Measurements from ENCODE around the gene ANKRD11. TPM values are rescaled to one million over a fixed set of nuclear protein-coding genes. Genes with fewer than 3 reads are reported as not detected.
A peak's percentile ranks its signal among the peaks of the same experiment; 100 is the strongest.
"Not testable (repeated sequence)": the region's sequence is repeated elsewhere in the genome, so short reads cannot be mapped to it uniquely, and the experiment has no call there.

The ANKRD11 gene
- total RNA-seq, 1 donor from 2014 or later: 209 TPM

DNA sequence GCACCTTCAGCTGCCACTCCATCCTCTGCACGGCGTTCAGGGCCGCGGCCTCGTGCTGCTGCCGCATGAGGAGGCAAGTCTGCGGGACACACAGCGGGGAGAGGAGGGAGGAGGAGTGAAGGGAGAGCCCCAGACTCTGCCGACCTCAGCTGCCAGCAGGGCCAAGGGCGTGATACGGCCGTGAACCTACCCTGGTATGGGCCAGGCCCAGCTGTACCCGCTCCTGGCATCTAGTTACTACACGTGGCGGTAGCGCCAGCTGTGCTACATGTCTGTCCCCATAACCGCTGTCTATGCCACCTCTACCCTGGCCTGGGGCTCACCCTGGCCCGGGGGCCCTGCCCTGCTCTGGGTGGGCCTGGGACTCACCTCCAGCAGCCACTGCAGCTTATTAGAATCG is 221.8 kb downstream of the ANKRD11 start:
- no peaks in the 10 kb centered on the region for H3K27me3 Mint-ChIP-seq (ENCODE audit: unreplicated experiment)
- H3K36me3 Mint-ChIP-seq (ENCODE audit: unreplicated experiment): peaks cover 37% of the 10 kb centered on the region
- no peaks in the 10 kb centered on the region for H3K9me3 Mint-ChIP-seq (ENCODE audit: unreplicated experiment)
- peaks cover 9% of the 10 kb centered on the region for H3K4me1 Mint-ChIP-seq (ENCODE audit: unreplicated experiment)
- peak overlapping the region; percentile 41 for H3K27ac Mint-ChIP-seq (ENCODE audit: unreplicated experiment)
- no peak for DNase-seq (ENCODE audit: extremely low spot score, unreplicated experiment)
- TF ChIP-seq, protein P1, sequence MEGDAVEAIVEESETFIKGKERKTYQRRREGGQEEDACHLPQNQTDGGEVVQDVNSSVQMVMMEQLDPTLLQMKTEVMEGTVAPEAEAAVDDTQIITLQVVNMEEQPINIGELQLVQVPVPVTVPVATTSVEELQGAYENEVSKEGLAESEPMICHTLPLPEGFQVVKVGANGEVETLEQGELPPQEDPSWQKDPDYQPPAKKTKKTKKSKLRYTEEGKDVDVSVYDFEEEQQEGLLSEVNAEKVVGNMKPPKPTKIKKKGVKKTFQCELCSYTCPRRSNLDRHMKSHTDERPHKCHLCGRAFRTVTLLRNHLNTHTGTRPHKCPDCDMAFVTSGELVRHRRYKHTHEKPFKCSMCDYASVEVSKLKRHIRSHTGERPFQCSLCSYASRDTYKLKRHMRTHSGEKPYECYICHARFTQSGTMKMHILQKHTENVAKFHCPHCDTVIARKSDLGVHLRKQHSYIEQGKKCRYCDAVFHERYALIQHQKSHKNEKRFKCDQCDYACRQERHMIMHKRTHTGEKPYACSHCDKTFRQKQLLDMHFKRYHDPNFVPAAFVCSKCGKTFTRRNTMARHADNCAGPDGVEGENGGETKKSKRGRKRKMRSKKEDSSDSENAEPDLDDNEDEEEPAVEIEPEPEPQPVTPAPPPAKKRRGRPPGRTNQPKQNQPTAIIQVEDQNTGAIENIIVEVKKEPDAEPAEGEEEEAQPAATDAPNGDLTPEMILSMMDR (IDR thresholded peaks at IDR 0.05): no peak
- no peak overlapping the region for H3K4me3 Mint-ChIP-seq (ENCODE audit: unreplicated experiment)

GRCh38 chr16:89267746-89268145 is 222.6 kb downstream of the ANKRD11 start:
- H3K4me3 Mint-ChIP-seq (ENCODE audit: unreplicated experiment); DNase-seq (ENCODE audit: extremely low spot score, unreplicated experiment); H3K27me3 Mint-ChIP-seq (ENCODE audit: unreplicated experiment); H3K4me1 Mint-ChIP-seq (ENCODE audit: unreplicated experiment); H3K27ac Mint-ChIP-seq (ENCODE audit: unreplicated experiment); H3K9me3 Mint-ChIP-seq (ENCODE audit: unreplicated experiment): not testable (repeated sequence)
- H3K36me3 Mint-ChIP-seq (ENCODE audit: unreplicated experiment): peaks cover 29% of the 10 kb centered on the region

DNA sequence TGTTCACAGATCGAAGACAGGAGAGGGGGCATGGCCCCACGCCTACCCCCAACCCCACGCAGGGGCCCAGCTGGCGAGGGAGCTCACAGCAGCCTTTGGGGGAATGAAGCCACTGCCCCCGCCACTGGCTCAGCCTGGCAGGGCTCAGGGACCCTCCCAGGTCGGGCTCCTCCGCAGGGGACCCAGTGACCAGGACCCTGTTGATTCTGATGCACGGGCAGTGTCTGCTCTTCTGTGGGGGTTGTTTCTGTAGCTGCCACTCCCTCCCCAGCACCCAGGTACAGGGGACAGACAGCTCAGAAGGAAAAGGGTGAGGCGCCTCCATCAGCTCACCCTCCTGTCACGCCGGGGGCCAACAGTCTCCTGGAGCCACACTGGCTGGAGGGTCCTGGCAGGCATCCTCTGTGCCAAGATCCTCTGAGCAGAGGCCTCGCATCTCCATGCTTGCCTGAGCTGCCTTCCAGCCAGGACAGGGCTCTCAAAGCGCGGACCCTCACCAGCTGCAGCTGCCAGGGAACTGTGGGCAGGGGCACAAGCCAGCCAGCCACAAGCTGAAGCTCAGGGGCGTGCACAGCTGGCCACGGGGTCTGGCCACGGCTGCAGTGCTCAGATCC is 223.7 kb downstream of the ANKRD11 start:
- no peak for DNase-seq (ENCODE audit: extremely low spot score, unreplicated experiment)
- Mint-ChIP-seq H3K27me3 (ENCODE audit: unreplicated experiment) (no peaks in the 10 kb centered on the region), H3K27ac (ENCODE audit: unreplicated experiment) (no peak overlapping the region), H3K9me3 (ENCODE audit: unreplicated experiment) (no peaks in the 10 kb centered on the region), H3K4me1 (ENCODE audit: unreplicated experiment) (peaks cover 9% of the 10 kb centered on the region), H3K4me3 (ENCODE audit: unreplicated experiment) (no peak overlapping the region), H3K36me3 (ENCODE audit: unreplicated experiment) (peaks cover 19% of the 10 kb centered on the region)
- TF ChIP-seq, protein P1 (IDR thresholded peaks at IDR 0.05): no peak

DNA sequence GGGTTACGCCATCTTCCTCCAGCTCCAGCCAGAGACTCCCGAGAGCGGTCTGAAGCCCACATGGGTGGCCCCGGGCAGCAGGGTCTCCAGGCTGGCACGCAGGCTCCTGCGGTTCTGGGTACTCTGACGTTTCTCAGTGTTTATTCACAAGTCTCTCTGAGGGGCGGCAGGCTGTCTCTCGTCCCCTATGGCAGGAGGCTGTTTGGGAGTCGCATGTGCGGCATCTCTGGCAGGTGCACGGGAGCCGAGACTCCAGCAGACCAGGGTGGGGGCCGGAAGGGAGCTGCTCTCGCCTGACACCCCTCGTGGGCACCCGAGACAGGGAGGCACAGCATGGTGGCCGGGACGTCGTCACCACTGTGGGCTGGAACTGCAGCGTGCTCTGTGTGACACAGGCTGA is 224.7 kb downstream of the ANKRD11 start:
- Mint-ChIP-seq H3K27ac (ENCODE audit: unreplicated experiment) (no peak overlapping the region), H3K4me3 (ENCODE audit: unreplicated experiment) (no peak overlapping the region), H3K9me3 (ENCODE audit: unreplicated experiment) (no peaks in the 10 kb centered on the region), H3K4me1 (ENCODE audit: unreplicated experiment) (peaks cover 11% of the 10 kb centered on the region), H3K36me3 (ENCODE audit: unreplicated experiment) (peaks cover 17% of the 10 kb centered on the region), H3K27me3 (ENCODE audit: unreplicated experiment) (no peaks in the 10 kb centered on the region)
- no peak for DNase-seq (ENCODE audit: extremely low spot score, unreplicated experiment)
- TF ChIP-seq, protein P1 (IDR thresholded peaks at IDR 0.05): no peak

GRCh38 chr16:89264800-89265550 is 225.4 kb downstream of the ANKRD11 start:
- Mint-ChIP-seq H3K27me3 (ENCODE audit: unreplicated experiment) (no peaks in the 10 kb centered on the region), H3K9me3 (ENCODE audit: unreplicated experiment) (no peaks in the 10 kb centered on the region), H3K27ac (ENCODE audit: unreplicated experiment) (no peak overlapping the region), H3K4me1 (ENCODE audit: unreplicated experiment) (peaks cover 11% of the 10 kb centered on the region), H3K4me3 (ENCODE audit: unreplicated experiment) (no peak overlapping the region), H3K36me3 (ENCODE audit: unreplicated experiment) (peaks cover 16% of the 10 kb centered on the region)
- DNase-seq (ENCODE audit: extremely low spot score, unreplicated experiment): no peak
- TF ChIP-seq, protein P1 (IDR thresholded peaks at IDR 0.05): no peak

All from osteocyte (in vitro differentiated cells).